Parathyroid adenoma (tissue), 2 donors: ENCODE data around the gene C1orf87.

ENCODE experiments used
- H2AFZ ChIP-seq: fragments of 300-600 bp; sonication (generic); one replicate; pipeline ENCODE4 v1.7.0; 2017; ENCODE audit warnings: antibody characterized with exemption, mild to moderate bottlenecking
- H3K27ac ChIP-seq: fragments of 300-600 bp; sonication (generic); one replicate; pipeline ENCODE4 v1.7.0; 2017
- H3K27me3 ChIP-seq: fragments of 300-600 bp; sonication (generic); one replicate; pipeline ENCODE4 v1.7.0; 2017; ENCODE audit warnings: low read length; ENCODE audit not compliant: control insufficient read depth, insufficient read depth
- H3K36me3 ChIP-seq: fragments of 300-600 bp; sonication (generic); one replicate; pipeline ENCODE4 v1.7.0; 2017; ENCODE audit warnings: low read length; ENCODE audit not compliant: control insufficient read depth, insufficient read depth
- H3K4me1 ChIP-seq: fragments of 300-600 bp; sonication (generic); one replicate; pipeline ENCODE4 v1.7.0; 2017; ENCODE audit warnings: control low read depth
- H3K4me2 ChIP-seq: fragments of 300-600 bp; sonication (generic); one replicate; pipeline ENCODE4 v1.7.0; 2017; ENCODE audit warnings: low read length
- H3K4me3 ChIP-seq: fragments of 300-600 bp; sonication (generic); one replicate; pipeline ENCODE4 v1.7.0; 2017; ENCODE audit warnings: low read depth, low read length
- H3K79me2 ChIP-seq: fragments of 300-600 bp; sonication (generic); one replicate; pipeline ENCODE4 v1.7.0; 2017; ENCODE audit warnings: control low read depth
- H3K9ac ChIP-seq: fragments of 300-600 bp; sonication (generic); one replicate; pipeline ENCODE4 v1.7.0; 2017; ENCODE audit warnings: mild to moderate bottlenecking
- H3K9me3 ChIP-seq: fragments of 300-600 bp; sonication (generic); one replicate; pipeline ENCODE4 v1.7.0; 2017; ENCODE audit warnings: low read length; ENCODE audit not compliant: control insufficient read depth
- CTCF ChIP-seq: fragments of 300-600 bp; sonication (generic); IDR thresholded peaks from one replicate; pipeline ENCODE4 v1.7.0; 2017; ENCODE audit warnings: antibody characterized with exemption, mild to moderate bottlenecking
- donor health status: primary hyperparathyroidism.

The C1orf87 gene

GRCh38 chr1:60037669-60038068, 35.9 kb downstream of the C1orf87 start:
- Histone ChIP-seq H3K4me1 (no peaks in the 10 kb centered on the region), H3K9me3 (no peaks in the 10 kb centered on the region), H3K27me3 (no peaks in the 10 kb centered on the region), H3K27ac (no peak overlapping the region), H3K79me2 (no peaks in the 10 kb centered on the region), H3K36me3 (no peaks in the 10 kb centered on the region), H3K4me2 (no peak overlapping the region), H3K4me3 (no peak overlapping the region), H3K9ac (no peak overlapping the region), H2AFZ (no peak overlapping the region)
- TF ChIP-seq CTCF, result no peak

GRCh38 chr1:60036856-60037460, 36.6 kb downstream of the C1orf87 start:
- Histone ChIP-seq H3K9me3 (no peaks in the 10 kb centered on the region), H3K27ac (no peak overlapping the region), H2AFZ (no peak overlapping the region), H3K4me3 (no peak overlapping the region), H3K9ac (no peak overlapping the region), H3K36me3 (no peaks in the 10 kb centered on the region), H3K4me2 (no peak overlapping the region), H3K4me1 (no peaks in the 10 kb centered on the region), H3K27me3 (no peaks in the 10 kb centered on the region), H3K79me2 (no peaks in the 10 kb centered on the region)
- TF ChIP-seq CTCF, result no peak

GRCh38 chr1:60035921-60036320, 37.6 kb downstream of the C1orf87 start:
- Histone ChIP-seq H3K27ac (no peak overlapping the region), H3K79me2 (no peaks in the 10 kb centered on the region), H3K27me3 (no peaks in the 10 kb centered on the region), H3K4me1 (no peaks in the 10 kb centered on the region), H3K36me3 (no peaks in the 10 kb centered on the region), H3K4me3 (no peak overlapping the region), H2AFZ (no peak overlapping the region), H3K9ac (no peak overlapping the region), H3K9me3 (no peaks in the 10 kb centered on the region), H3K4me2 (no peak overlapping the region)
- TF ChIP-seq CTCF, result no peak

- Histone ChIP-seq H3K27ac (no peak overlapping the region), H3K79me2 (no peaks in the 10 kb centered on the region)
Measured at GRCh38 chr1:60034999-60035398, 38.6 kb downstream of the C1orf87 start.

More at GRCh38 chr1:60034999-60035398, 38.6 kb downstream of the C1orf87 start:
- Histone ChIP-seq H3K4me3 (no peak overlapping the region), H3K4me1 (no peaks in the 10 kb centered on the region), H3K4me2 (no peak overlapping the region), H3K36me3 (no peaks in the 10 kb centered on the region), H3K27me3 (no peaks in the 10 kb centered on the region), H3K9ac (no peak overlapping the region), H3K9me3 (no peaks in the 10 kb centered on the region), H2AFZ (no peak overlapping the region)
- TF ChIP-seq CTCF, result no peak
